WERI-Rb-1 (cell line): Measurements from ENCODE around the gene CLTA.
"Not testable (repeated sequence)": the region's sequence is repeated elsewhere in the genome, so short reads cannot be mapped to it uniquely, and the experiment has no call there.

Source experiments
- DNase-seq: peaks from one replicate; pipeline ENCODE4 v3.0.0-alpha.2; 2020
- H3K27ac ChIP-seq: fragments of 250-450 bp; sonication (Bioruptor Pico); 2 replicates; pipeline ENCODE4 v1.5.1; 2020; ENCODE audit warnings: mild to moderate bottlenecking, moderate library complexity
- H3K27me3 ChIP-seq: fragments of 250-450 bp; sonication (Bioruptor Pico); 2 replicates; pipeline ENCODE4 v1.5.1; 2021; ENCODE audit warnings: mild to moderate bottlenecking, low read depth, moderate library complexity; ENCODE audit not compliant: insufficient read depth, severe bottlenecking
- H3K36me3 ChIP-seq: fragments of 250-450 bp; sonication (Bioruptor Pico); 2 replicates; pipeline ENCODE4 v1.5.1; 2020; ENCODE audit warnings: mild to moderate bottlenecking, moderate library complexity
- H3K4me3 ChIP-seq: 2 replicates; pipeline ENCODE4 v1.5.1; 2011; ENCODE audit warnings: low read depth, mild to moderate bottlenecking, control low read depth, low read length
- H3K9me3 ChIP-seq: fragments of 250-450 bp; sonication (Bioruptor Pico); 2 replicates; pipeline ENCODE4 v1.5.1; 2021; ENCODE audit warnings: mild to moderate bottlenecking, moderate library complexity; ENCODE audit not compliant: severe bottlenecking
- TF ChIP-seq, protein P1 (sequence below): IDR thresholded peaks from 2 replicates; pipeline ENCODE4 v1.5.1; 2011; ENCODE audit warnings: low read depth, mild to moderate bottlenecking, control low read depth, inconsistent platforms, low read length

CLTA gene

DNA sequence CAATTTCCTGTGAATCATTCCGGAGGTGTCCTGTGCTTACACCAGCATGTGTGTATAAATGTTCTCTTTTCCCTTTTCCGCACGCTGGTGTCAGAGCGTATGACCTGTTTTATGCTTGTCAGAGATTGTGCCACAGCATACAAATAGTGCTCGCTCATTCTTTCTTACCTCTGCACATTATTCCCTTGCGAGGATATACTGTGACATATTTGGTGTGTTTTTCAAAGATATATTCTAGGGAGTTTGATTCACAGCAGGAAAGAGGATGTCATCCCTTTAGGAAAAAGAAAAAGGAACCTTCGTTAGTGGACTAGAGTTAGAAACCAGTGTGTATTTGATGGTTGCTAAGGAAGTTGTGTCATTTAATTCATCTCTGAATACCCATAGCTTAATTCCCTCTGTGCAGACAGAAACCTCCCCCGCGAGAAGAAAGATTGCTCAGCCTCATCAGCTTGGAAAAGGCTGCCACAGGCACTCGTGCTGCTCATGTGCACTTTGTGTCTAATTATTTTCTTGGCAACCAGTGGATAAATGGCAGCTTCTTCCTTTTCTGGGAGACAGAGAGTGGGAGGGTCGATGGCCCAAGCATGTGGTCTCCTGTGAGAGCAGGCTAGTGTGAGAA lies 36.3 kb upstream of the CLTA start:
- no peaks in the 10 kb centered on the region for H3K27me3 ChIP-seq
- TF ChIP-seq, protein P1, sequence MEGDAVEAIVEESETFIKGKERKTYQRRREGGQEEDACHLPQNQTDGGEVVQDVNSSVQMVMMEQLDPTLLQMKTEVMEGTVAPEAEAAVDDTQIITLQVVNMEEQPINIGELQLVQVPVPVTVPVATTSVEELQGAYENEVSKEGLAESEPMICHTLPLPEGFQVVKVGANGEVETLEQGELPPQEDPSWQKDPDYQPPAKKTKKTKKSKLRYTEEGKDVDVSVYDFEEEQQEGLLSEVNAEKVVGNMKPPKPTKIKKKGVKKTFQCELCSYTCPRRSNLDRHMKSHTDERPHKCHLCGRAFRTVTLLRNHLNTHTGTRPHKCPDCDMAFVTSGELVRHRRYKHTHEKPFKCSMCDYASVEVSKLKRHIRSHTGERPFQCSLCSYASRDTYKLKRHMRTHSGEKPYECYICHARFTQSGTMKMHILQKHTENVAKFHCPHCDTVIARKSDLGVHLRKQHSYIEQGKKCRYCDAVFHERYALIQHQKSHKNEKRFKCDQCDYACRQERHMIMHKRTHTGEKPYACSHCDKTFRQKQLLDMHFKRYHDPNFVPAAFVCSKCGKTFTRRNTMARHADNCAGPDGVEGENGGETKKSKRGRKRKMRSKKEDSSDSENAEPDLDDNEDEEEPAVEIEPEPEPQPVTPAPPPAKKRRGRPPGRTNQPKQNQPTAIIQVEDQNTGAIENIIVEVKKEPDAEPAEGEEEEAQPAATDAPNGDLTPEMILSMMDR = no peak
- H3K4me3 ChIP-seq = no peak overlapping the region
- H3K9me3 ChIP-seq = peaks cover 6% of the 10 kb centered on the region
- no peaks in the 10 kb centered on the region for H3K36me3 ChIP-seq
- peak; percentile 21 for DNase-seq
- H3K27ac ChIP-seq = no peak overlapping the region

DNA sequence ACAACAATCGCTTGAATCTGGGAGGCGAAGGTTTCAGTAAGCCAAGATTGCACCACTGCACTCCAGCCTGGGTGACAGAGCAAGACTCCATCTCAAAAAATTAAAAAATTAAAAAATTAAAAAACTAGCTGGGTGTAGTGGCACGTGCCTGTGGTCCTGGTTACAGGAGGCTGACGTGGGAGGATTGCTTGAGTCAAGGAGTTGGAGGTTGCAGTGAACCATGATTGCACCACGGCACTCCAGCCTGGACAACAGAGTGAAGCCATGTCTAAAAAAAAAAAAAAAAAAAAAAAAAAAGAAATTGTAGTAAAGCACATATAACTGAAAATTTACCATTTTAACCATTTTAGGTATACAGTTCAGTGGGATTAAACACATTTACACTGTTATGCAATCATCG lies 34.6 kb upstream of the CLTA start:
- TF ChIP-seq, protein P1 = no peak
- Histone ChIP-seq H3K36me3 (no peaks in the 10 kb centered on the region), H3K9me3 (peaks cover 6% of the 10 kb centered on the region), H3K27me3 (no peaks in the 10 kb centered on the region), H3K27ac (no peak overlapping the region), H3K4me3 (no peak overlapping the region)
- no peak for DNase-seq

DNA sequence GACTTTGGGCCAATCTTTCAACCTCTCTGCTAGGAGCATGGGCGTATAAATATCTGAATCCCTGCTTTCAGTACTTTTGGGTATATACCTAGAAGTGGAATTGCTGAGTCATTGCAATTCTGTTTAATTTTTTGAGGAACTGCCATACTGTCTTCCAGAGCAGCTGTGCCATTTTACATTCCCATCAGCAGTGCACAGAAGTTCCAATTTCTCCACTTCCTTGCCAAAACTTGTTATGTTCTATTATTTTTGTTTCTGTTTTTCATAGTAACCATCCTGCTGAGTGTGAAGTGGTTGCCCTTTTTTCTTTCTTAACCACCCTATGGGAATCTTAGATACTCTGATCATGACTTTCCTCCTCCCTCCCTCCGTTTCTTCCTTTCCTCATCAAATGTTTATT lies 32.6 kb upstream of the CLTA start:
- Histone ChIP-seq H3K9me3 (peaks cover 6% of the 10 kb centered on the region), H3K4me3 (no peak overlapping the region), H3K27me3 (no peaks in the 10 kb centered on the region), H3K36me3 (no peaks in the 10 kb centered on the region), H3K27ac (no peak overlapping the region)
- TF ChIP-seq, protein P1 = no peak
- DNase-seq = no peak

DNA sequence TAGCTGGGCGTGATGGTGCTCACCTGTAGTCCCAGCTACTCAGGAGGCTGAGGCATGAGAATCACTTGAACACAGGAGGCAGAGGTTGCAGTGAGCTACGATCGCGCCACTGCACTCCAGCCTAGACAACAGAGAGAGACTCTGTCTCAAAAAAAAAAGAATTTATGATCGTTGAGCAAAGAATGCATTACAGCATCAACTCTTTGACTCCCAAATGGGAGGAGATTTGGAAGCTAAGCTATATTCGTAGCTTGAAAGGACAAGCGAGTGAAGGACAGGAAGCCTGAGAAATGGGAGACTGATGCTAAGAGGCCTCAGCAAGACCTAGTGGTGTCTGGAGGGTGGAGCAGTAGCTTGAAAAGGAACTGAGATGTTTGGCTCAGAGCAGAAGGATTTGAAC lies 31.8 kb upstream of the CLTA start:
- DNase-seq = no peak
- H3K36me3 ChIP-seq = no peaks in the 10 kb centered on the region
- no peaks in the 10 kb centered on the region for H3K27me3 ChIP-seq
- H3K9me3 ChIP-seq = peaks cover 6% of the 10 kb centered on the region
- TF ChIP-seq, protein P1 = no peak
- no peak overlapping the region for H3K27ac ChIP-seq
- no peak overlapping the region for H3K4me3 ChIP-seq

DNA sequence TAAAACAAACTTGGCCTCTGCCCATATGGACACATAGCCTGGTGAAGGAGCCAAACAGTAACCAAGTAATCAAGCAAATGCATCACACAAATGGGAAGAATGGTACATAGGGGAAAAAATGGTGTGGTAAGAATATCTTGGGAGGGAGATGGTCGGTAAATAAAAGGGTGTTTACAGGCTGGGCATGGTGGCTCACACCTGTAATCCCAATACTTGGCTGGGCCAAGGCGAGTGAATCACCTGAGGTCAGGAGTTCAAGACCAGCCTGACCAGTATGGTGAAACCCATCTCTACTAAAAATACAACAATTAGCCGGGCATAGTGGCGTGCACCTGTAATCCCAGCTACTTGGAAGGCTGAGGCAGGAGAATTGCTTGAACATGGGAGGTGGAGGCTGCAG lies 31.2 kb upstream of the CLTA start:
- H3K27ac ChIP-seq, H3K4me3 ChIP-seq, H3K36me3 ChIP-seq, DNase-seq, H3K9me3 ChIP-seq, H3K27me3 ChIP-seq: not testable (repeated sequence)

DNA sequence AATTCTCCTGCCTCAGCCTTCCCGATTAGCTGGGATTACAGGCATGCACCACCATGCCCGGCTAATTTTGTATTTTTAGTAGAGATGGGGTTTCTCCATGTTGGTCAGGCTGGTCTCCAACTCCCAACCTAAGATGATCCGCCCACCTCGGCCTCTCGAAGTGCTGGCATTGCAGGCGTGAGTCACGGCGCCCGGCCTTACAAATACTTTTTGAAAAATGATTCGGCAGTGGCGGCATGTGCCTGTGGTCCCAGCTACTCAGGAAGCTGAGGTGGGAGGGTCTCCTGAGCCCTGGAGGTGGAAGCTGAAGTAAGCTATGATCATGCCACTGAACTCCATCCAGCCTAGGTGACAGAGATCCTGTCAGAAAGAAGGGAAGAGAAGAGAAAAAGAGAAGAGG lies 30.6 kb upstream of the CLTA start:
- H3K27ac ChIP-seq, H3K4me3 ChIP-seq, H3K9me3 ChIP-seq, DNase-seq, H3K27me3 ChIP-seq, H3K36me3 ChIP-seq: not testable (repeated sequence)

DNA sequence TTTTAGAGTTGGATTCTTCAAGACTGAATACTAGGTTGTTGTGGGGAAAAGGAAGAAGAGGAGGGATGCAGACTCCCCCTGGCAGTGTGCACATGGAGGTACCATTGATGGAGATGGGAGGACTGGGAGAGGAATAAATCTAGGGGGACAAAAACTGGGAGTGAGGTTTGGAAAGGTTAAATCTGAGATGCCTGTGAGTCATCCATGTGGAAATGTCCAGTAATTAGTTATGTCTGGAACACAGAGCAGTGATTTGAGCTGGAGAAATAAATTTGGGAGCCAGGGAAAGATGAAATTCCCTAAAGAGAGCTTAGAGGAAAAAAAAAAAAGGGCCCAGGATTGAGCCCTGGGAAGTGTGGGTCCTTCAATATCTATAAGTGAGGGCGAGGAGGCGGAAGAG lies 29.5 kb upstream of the CLTA start:
- Histone ChIP-seq H3K4me3 (no peak overlapping the region), H3K36me3 (no peaks in the 10 kb centered on the region), H3K9me3 (peaks cover 6% of the 10 kb centered on the region), H3K27me3 (no peaks in the 10 kb centered on the region), H3K27ac (no peak overlapping the region)
- TF ChIP-seq, protein P1 = no peak
- DNase-seq = no peak
